ENCODE data around the gene KDM5C. TPM values are rescaled to one million over a fixed set of nuclear protein-coding genes. Genes with fewer than 3 reads are reported as not detected.

KDM5C gene
- total RNA-seq, 3 donors from 2014 or later = 63.5 to 136 (median 123) TPM

DNA sequence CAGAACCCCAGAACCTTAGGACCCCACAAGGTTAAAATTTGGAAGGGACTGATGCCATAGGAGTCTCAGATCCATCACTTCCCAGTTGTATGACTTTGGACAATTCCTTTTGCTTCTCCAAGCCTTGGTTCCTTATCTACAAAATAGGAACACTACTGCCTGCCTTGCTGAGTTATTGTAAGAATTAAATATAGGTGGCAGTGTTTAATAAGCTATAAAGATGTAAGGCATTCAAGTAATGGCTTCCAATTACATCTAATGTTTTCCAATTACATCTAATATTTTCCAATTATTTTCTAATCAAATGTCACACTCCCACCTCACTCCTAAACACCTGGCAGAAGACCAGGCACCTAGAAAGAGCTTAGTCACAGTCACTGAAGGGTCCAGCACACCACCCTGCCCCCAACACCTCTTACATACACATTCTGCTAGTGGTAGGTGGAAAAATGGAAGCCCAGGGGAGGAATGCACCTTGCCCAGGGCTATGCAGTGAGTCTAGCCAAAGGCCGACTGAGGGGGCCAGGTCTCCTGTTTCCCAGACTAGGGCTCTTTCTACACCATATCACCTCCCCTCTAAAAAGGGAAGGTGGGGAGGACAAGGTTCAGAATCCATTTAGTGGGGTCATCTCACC is 24.5 kb upstream of the KDM5C start:
- TF ChIP-seq, protein P1, sequence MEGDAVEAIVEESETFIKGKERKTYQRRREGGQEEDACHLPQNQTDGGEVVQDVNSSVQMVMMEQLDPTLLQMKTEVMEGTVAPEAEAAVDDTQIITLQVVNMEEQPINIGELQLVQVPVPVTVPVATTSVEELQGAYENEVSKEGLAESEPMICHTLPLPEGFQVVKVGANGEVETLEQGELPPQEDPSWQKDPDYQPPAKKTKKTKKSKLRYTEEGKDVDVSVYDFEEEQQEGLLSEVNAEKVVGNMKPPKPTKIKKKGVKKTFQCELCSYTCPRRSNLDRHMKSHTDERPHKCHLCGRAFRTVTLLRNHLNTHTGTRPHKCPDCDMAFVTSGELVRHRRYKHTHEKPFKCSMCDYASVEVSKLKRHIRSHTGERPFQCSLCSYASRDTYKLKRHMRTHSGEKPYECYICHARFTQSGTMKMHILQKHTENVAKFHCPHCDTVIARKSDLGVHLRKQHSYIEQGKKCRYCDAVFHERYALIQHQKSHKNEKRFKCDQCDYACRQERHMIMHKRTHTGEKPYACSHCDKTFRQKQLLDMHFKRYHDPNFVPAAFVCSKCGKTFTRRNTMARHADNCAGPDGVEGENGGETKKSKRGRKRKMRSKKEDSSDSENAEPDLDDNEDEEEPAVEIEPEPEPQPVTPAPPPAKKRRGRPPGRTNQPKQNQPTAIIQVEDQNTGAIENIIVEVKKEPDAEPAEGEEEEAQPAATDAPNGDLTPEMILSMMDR (IDR thresholded peaks at IDR 0.05) = no peak
- TF ChIP-seq POLR2AphosphoS5 (IDR thresholded peaks at IDR 0.05) (no peak), POLR2A (IDR thresholded peaks at IDR 0.05) (no peak)
- Histone ChIP-seq H3K9me3 (no peaks in the 10 kb centered on the region), H3K4me1 (no peaks in the 10 kb centered on the region), H3K4me3 (no peak overlapping the region), H3K36me3 (no peaks in the 10 kb centered on the region), H3K27ac (no peak overlapping the region), H3K27me3 (peaks cover 0 to 43% of the 10 kb centered on the region in 2 donors)
- no peak for DNase-seq (ENCODE audit: low spot score in 2 of 2)
- intact Hi-C loops (cut with DNase I; ENCODE audit: low total_unique reads) = no loop called here

GRCh38 chrX:53247928-53248327 is 22.9 kb upstream of the KDM5C start:
- H3K27me3 ChIP-seq = peaks cover 0 to 51% of the 10 kb centered on the region in 2 donors
- no peak overlapping the region for H3K4me3 ChIP-seq
- intact Hi-C loops (cut with DNase I; ENCODE audit: low total_unique reads) = no loop called here
- no peaks in the 10 kb centered on the region for H3K36me3 ChIP-seq
- no peaks in the 10 kb centered on the region for H3K9me3 ChIP-seq
- no peak overlapping the region for H3K27ac ChIP-seq
- no peak for DNase-seq (ENCODE audit: low spot score in 2 of 2)
- TF ChIP-seq POLR2AphosphoS5 (IDR thresholded peaks at IDR 0.05) = no peak
- H3K4me1 ChIP-seq = no peaks in the 10 kb centered on the region

GRCh38 chrX:53246231-53246630 is 21.2 kb upstream of the KDM5C start:
- Histone ChIP-seq H3K4me1 (no peaks in the 10 kb centered on the region), H3K4me3 (no peak overlapping the region), H3K9me3 (no peaks in the 10 kb centered on the region), H3K27me3 (peaks cover 0 to 53% of the 10 kb centered on the region in 2 donors), H3K36me3 (no peaks in the 10 kb centered on the region), H3K27ac (no peak overlapping the region)
- TF ChIP-seq POLR2A (IDR thresholded peaks at IDR 0.05) = no peak
- TF ChIP-seq POLR2AphosphoS5 (IDR thresholded peaks at IDR 0.05) = no peak
- TF ChIP-seq, protein P1 (IDR thresholded peaks at IDR 0.05) = no peak
- intact Hi-C loops (cut with DNase I; ENCODE audit: low total_unique reads) = no loop called here
- DNase-seq (ENCODE audit: low spot score in 2 of 2) = no peak

GRCh38 chrX:53244610-53245009 is 19.6 kb upstream of the KDM5C start:
- Histone ChIP-seq H3K4me3 (no peak overlapping the region), H3K4me1 (no peaks in the 10 kb centered on the region), H3K27ac (no peak overlapping the region), H3K9me3 (no peaks in the 10 kb centered on the region), H3K27me3 (peaks cover 0 to 51% of the 10 kb centered on the region in 2 donors), H3K36me3 (no peaks in the 10 kb centered on the region)
- intact Hi-C loops (cut with DNase I; ENCODE audit: low total_unique reads) = no loop called here
- TF ChIP-seq POLR2AphosphoS5 (IDR thresholded peaks at IDR 0.05) (no peak), POLR2A (IDR thresholded peaks at IDR 0.05) (no peak)
- TF ChIP-seq, protein P1 (IDR thresholded peaks at IDR 0.05) = no peak
- DNase-seq (ENCODE audit: low spot score in 2 of 2) = no peak

DNA sequence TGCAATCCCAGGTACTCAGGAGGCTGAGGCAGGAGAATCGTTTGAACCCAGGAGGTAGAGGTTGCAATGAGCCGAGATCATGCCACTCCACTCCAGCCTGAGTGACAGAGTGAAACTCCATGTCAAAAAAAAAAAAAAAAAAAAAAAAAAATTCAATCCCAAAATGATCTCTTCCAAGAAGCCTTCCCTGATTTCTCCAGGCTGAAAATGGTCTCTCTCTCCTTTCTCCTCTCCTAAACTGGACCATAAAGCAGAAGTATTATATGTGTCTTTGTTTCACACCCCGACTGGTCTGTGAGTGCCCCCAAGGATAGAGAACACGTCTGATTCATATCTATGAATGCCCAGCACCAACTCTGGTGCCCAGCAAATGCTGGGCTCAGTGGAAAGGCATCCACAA is 17.3 kb upstream of the KDM5C start:
- Histone ChIP-seq H3K4me3 (no peak overlapping the region), H3K27me3 (peaks cover 0 to 43% of the 10 kb centered on the region in 2 donors), H3K4me1 (no peaks in the 10 kb centered on the region), H3K36me3 (no peaks in the 10 kb centered on the region), H3K27ac (no peak overlapping the region), H3K9me3 (no peaks in the 10 kb centered on the region)
- intact Hi-C loops (cut with DNase I; ENCODE audit: low total_unique reads) = no loop called here
- DNase-seq (ENCODE audit: low spot score in 2 of 2) = no peak
- TF ChIP-seq POLR2A (IDR thresholded peaks at IDR 0.05) (no peak), POLR2AphosphoS5 (IDR thresholded peaks at IDR 0.05) (no peak)
- TF ChIP-seq, protein P1 (IDR thresholded peaks at IDR 0.05) = no peak

All from breast epithelium (tissue), 4 donors.